ENCODE results near the gene NME4.

DNA sequence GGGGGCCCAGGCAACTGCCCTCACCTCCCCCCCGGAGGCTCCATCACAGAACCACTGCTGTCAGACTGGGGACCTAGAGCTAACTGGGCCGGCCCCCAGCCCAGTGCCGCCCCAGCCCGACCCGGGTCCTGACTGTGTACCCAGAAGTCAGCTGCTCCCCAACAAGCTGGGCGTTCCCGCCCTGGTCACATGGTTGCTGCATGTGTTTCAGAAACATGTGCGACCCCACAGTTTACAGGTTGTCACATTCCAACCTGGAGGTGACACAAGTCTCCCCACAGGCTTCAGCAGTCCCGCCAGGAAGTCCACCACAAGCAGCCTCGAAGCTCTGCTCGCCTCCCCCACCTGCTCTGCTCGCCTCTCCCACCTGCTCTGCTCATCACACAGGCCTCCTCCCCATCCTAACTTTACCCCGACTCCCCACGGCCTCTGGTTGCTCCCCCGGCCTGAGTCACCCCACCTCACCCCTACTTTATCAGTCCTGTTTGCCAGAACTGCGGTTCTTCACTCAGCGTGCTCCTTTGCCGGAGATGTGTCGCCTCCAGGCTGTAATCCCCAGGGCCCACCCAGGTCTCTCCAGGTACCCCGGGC is 27.6 kb upstream of the NME4 start:
- TF ChIP-seq, protein P1, sequence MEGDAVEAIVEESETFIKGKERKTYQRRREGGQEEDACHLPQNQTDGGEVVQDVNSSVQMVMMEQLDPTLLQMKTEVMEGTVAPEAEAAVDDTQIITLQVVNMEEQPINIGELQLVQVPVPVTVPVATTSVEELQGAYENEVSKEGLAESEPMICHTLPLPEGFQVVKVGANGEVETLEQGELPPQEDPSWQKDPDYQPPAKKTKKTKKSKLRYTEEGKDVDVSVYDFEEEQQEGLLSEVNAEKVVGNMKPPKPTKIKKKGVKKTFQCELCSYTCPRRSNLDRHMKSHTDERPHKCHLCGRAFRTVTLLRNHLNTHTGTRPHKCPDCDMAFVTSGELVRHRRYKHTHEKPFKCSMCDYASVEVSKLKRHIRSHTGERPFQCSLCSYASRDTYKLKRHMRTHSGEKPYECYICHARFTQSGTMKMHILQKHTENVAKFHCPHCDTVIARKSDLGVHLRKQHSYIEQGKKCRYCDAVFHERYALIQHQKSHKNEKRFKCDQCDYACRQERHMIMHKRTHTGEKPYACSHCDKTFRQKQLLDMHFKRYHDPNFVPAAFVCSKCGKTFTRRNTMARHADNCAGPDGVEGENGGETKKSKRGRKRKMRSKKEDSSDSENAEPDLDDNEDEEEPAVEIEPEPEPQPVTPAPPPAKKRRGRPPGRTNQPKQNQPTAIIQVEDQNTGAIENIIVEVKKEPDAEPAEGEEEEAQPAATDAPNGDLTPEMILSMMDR (IDR thresholded peaks at IDR 0.05), result no peak
- no peak for TF ChIP-seq RCOR1 (IDR thresholded peaks at IDR 0.05; ENCODE audit: low read length)
